HuH-7 (cell line): ENCODE measurements around the gene EIF3L.
A peak's percentile ranks its signal among the peaks of the same experiment; 100 is the strongest.

ENCODE experiments used
- DNase-seq: peaks from one replicate; pipeline ENCODE4 v3.0.0; 2011; ENCODE audit warnings: low spot score

The EIF3L gene

DNA sequence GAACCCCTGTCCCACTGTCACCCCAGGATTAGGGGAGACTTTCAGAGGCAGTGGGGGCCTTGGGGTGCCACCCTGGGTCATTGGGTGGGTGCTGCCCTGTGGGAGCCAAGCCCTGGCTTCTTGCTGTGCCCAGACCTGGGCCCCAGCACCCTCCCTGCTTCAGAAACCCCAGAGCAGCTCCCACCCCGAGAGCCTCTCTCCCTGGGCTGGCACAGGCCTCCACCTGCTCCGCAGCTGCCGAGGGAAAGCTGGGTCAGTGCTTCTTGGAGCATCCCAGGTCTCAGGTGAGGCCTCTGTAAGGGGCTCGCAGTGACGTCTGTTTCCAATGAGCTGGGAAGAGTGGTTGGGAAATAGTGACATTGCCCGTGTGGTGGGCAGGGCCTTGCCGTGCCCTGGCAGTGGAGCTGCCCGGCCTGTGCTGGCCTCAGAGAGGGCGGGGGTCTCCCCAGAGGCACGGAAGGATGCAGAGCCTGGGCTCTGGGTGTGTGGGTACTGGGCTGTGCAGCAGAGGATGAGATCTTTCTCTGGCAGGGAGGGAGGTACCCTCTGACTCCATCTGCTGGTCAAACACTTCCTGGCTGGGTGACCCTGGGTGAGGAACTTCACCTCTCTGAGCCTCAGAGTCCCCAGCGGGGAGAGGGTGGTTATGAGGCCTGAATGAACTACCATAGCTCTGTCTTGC, 81.2 kb downstream of the EIF3L start:
- peak; percentile 87 for DNase-seq

DNA sequence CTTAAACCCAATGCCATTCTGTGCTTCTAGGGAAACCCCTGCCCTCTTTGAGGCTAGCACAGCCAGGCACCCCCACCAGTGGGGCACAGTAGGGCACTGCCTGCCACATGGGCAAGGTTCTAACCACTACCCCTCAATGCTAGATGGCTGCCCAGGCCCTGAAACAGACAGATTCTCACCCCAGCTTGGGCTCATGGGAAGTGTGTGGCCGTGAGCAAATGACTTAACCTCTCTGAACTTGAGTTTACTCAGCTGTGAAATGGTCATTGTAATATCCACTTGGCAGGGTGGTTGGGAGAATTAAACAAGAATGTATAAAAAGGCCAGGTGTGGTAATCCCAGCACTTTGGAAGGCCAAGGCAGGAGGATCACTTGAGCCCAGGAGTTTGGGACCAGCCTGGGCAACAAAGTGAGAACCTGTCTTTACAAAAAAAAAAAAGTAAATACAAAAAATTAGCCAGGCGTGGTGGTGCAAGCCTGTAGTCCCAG, 81.8 kb downstream of the EIF3L start:
- DNase-seq = no peak

DNA sequence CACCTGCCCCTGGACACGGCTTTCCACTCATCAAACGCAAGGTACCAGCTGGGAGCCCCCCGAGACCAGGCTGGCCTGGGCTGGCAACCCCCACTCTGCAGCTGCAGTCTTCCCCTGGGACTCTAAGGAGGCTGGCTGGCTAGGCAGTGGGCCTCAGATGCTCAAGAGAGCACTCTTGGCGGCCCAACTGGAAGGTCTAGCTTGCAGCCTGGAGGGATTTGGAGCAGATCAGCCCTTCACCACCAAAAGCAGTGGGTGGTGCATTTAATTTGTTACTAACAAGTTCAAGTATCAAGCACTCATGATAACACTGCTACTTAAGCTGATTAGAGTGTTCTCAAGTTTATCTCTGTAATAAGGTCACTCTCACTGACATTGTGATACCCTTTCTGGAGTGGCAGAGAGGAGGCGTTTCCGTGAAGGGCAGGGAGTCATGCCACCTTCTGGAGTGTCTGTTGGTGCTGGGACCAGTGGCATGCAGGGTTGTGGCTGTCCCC, 82.7 kb downstream of the EIF3L start:
- no peak for DNase-seq

DNA sequence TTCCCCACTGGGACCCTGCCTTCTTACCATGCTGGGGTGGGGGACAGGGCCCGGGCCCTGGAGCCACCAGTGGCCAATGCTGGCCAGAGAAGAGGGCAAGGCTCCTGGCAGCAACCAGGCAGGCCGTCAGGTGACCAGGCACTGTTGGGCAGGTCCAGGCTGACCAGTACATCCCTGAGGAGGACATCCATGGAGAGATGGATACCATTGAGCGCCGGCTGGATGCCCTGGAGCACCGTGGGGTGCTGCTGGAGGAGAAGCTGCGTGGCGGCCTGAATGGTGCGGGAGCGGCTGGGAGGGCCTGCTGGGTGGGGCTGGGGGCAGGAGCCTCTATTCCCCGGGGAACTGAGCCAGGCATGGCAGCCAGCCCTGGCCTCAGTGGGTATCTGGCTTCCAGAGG, 83.2 kb downstream of the EIF3L start:
- no peak for DNase-seq

DNA sequence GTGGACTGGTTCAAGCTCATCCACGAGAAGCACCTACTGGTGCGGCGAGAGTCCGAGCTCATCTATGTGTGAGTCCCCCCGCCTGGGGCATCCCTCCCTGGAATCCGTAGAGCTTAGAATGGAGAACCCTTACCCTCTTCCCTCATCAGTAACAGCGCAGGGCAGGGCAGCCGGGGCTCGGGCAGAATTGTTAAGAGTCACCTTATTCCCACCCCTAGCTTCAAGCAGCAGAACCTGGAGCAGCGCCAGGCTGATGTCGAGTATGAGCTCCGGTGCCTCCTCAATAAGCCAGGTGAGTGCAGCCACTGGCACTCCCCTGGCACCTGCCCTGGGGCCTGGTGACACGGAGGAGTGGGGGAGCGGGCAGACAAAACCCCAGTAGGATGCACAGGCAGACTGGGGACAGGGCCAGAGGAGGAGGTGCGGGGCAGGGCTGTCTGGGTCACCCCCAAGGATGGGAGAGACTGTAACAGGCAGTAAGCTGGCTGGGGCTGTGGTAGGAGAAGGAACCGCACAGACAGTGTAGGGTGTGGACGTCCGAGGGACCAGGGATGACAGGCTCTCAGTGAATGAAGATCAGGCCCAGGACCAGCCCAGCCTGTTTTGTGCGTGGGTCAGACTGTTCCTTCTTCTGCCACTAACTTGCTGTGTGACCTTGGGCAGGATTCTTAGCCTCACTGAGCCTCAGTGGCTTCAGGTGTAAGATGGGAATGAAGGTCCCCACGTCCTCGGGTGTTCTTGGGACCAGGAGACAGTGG, 83.8 kb downstream of the EIF3L start:
- no peak for DNase-seq

DNA sequence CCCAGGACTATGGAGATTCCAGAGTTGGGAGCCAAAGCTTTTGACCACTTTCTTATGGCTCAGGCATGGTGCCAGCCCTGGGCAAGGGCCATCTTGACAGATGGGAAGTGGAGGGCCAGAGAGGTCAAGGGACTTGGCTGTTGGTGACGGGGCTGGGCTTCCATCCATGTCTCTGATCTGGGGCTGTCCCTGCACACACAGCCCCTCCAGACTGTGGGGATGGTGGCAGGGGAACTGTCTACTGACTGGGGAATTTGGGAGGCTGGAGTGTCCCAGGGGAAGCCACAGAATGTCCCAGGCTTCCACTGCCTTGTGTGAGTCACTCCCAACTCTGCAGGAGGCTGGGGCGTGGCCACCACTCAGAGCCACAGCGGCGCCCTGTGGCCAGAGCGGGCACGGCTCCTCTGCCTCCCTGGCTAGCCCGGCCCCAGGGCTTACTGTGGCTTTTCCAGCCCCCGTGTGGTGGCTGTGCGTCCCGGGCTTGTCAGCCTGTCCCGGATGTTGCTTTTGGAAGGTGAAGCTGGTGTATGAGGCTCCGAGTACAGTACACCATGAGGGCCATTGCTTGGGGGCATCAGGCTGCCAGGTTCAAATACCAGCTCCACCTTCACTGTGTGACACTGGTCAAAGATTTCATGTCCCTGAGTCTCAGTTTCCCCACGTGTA, 84.6 kb downstream of the EIF3L start:
- peak; percentile 98 for DNase-seq
